ENCODE measurements around the gene TNIK.

The TNIK gene

DNA sequence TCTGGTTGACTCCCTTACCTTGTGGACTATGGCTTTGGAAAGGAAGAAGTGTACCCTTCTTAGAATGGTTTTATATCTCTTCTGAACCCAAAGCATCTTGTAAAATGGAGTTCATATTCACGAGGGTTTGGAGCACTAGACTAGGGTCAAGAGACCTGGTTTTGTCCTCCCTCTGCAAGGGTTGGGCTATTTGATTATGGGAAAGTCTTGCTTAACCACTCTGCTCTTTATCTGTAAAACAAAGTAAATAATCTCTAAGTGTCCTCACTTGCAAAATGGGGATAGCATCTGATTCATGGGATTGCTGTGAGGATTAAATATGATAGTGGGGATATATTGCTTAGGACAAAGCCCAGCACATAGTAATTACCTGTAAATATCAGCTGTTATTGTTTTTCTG is 415.8 kb downstream of the TNIK start:
- no peak for DNase-seq (ENCODE audit: low spot score)

DNA sequence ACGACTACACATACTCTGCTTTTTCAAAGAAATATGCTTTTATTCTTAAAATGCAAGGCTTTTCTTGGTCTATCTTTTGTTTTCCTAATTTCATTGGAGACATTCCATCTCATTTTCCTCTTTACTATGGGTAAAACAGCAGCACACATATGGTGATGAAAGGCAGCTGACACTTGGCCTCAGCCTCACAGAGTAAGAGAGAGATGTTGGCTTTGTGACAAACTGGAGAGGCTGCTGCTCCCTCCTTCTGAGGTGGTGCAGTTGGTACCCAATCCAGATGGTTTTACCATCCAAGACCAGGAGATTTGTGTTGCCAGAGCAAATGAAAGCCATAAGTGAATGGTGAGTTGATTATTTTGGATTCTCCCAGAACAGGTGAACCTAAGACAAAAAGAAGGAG is 420.5 kb downstream of the TNIK start:
- DNase-seq (ENCODE audit: low spot score) = no peak

DNA sequence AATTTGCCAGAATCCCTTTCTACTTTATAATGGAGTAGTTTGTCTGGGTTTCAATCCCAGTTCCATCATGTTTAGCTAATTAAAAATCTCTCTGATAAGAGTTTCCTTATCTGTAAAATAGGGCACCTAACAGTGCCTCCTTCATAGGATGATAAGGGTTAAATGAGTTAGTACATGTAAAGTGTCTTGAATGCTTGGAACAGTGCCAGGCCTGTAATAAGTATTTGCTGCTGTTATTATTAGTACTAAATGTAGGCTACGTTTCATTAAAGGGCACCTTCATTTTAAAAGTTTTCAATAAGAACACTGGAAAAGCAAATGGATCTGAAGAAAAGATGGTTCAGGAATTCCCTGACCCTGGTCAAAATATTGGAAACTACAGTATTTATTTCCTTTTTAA is 421.9 kb downstream of the TNIK start:
- DNase-seq (ENCODE audit: low spot score) = no peak

DNA sequence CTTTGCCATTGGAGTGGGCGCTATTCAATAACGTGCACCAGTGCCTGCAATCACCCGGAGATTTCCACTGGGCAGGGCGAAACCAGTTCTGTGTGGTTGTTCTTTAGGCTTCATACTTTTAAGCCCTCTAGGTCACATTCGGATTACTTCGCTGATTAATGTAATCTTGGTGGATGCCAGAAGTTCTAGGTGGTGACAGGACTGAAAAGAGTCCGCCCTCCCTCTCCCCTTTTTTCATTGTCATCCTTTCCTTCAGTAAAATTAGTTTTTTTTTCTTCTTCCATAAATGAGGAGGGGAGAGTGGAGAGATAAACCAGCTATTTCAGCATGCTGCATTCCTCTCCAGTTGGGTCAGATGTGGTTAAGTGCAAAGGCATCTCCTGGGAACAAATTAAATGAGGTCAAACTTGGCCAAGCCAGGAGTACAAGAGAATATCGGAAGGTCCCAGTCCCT is 431.4 kb downstream of the TNIK start:
- DNase-seq (ENCODE audit: low spot score) = peak; percentile 84

DNA sequence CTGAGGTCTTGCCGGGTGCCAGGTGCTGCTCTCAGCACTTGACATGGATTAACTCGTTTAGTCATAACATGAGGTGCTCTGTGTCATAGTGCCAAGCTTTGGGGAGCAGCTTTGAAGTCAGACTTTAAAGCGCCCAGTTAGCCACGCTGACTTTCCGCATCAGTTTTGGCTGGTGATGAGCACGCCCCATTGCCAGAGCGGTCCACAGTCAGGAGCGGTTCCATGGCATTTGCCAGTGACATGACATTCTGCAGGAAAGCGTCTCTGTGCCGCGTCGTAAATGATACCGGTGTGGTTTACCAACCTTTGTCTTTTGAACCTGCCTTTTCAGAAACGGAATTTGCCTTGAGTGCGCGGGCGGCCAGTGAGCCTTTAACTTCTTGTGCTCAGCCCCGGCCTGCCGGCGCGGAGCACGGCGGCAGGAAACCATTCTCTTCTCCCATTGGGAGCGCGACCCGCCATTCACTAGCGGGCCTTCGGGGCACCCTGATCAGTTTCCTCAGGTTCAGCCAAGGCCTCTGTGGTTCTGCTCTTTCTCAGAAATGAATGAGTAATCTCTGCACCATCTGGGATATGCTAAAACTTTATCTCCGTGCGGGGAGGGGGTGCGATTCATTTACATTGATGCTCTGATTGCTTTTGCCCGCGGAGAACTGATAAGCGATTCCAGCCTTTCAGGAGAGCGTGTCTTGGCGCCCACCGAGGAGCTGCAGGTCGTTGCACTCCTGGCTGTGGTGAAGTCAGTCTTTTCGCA is 432.0 kb downstream of the TNIK start:
- peak; percentile 87 for DNase-seq (ENCODE audit: low spot score)

DNA sequence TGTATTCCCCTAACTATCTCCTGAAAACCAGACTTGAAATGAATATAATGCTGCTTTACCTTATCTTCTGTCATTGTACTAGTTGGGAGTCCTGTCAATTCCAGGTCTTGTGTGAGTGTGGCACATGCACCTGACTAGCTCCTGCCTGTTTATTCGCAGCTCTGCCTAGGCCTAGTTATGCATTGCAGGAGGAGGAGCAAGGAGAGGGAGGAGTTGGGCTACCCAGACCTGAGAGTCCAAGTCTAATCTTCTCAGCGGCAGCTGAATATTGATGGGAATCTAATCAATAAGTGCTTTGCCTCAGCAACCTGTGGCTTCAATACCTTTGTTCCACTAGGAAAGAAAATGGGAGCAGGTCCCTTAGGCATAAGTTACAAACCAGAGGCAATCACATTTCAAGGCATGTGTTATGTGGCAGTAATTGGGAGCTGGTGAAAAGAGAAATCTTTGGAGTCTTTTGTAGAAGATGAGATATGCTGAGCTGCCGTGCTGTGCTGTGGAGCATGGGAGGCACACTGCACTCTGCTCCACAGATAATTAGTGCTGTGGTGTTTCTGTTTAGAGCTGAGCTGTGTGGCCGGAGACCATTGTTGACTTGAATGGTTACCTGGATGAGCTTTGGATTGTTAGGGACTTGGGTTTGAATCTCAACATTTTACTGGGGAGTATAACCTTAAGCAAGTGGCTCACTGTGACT is 433.5 kb downstream of the TNIK start, which contains the start of gene SLC2A2:
Gene SLC2A2 (minus strand): TSS at position 124 of the 697 bp plus-strand sequence. CDS start 50 bp downstream, at position 74.
- DNase-seq (ENCODE audit: low spot score) = no peak

DNA sequence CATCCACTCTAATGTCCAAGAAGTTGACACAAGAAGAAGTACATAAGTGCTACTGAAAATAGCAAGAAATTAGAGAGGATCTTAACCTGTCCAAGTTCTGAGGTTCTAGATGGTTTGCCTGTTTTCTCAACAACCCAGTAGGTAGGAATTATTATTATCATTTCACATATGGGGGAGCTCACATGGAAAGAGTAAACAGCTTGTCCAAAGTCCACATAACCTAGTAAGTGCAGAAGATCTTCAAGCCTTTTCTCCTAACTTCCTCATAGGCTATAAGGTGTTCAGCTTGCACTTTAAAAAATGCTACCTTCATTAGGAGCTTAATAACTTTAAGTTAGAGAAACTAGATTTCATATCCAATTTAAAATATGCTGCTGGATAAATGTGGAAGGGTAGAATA is 436.6 kb downstream of the TNIK start:
- DNase-seq (ENCODE audit: low spot score) = no peak

DNA sequence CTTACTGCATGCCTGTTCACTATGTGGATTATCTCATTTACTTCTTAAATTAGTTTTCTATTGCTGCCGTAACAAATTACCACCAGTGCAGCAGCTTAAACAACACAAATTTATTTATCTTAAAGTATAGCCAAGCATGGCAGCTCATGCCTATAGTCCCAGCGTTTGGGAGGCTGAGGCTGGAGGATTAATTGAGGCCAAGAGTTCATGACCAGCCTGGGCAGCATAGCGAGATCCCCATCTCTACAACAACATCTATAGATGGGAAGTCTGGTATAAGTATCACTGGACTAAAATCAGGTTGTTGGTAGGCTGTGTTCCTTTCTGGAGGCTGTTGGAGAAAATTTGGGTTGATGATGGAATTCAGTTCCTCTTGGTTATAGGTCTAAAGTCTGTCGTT is 438.8 kb downstream of the TNIK start:
- no peak for DNase-seq (ENCODE audit: low spot score)

DNA sequence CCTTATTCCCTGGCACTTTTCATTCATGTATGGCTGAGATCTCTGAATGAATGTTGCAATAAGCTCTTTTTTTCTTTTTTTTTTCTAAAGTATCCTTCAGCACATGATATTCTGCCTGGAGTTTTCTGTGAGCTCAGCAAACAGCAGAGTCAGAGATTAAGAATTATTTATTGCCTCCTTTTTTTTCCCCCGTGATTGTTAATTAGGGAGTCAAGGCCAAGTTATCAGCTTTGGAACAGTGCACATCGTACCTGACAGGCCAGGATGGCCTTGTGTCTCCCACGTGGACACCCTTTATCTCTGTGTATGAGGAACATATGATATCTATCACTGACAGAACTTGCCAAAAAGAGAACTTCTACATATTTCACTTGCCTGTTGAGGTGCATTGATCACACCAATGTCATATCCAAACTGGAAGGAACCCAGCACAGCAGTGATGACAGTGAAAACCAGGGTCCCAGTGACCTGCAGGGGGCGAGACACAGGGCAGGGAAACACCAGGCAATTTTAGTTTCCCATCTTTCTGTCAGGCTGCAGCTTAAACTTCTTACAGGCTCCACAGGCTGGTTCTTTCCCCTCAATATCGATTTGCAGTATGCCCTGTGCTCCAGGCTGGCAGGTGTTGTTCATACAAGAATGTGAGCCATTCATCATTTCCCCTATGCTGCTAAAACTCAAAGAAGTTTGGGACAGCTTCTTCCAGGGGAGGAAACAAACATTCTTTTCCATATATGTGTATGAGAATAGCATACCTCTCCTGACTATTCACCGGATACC is 441.9 kb downstream of the TNIK start:
- DNase-seq (ENCODE audit: low spot score) = no peak

DNA sequence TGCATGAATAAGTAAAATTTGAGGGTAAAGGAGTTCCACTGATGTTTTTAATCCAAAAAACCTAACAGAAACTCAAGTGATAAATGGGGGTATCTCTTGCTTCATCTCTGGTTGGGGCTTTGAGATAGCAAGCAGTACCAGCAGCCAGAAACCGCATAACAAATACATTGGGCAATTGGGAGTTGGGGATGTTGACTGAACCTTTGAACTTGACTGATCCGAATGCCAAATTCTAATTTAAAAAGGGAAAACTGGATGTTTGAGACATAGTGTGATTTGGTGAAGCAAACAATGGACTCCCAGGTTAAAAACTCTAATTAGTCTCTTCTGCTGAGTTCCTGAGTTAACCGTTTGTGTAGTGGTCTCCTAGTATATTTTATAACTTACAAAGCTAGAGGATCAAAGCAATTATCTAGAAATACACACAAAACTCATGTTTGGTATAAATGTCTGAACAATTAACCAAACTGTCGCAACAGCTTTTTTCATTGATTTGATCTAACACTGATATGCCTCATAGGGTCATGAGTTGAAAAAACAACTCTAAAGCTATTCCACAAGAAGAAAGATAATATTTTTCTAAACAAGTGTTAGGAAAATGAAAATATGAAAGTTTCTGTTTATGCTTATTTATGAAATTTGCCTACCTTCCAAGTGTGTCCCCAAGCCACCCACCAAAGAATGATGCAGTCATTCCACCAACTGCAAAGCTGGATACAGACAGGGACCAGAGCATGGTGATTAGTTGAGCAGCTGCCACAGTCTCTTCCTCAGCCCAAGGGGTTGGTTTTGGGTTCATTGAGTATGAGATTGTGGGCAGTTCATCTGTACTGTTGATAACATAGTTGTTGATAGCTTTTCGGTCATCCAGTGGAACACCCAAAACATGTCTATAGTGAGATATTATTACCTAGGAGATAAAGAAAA is 446.1 kb downstream of the TNIK start:
- DNase-seq (ENCODE audit: low spot score) = no peak

DNA sequence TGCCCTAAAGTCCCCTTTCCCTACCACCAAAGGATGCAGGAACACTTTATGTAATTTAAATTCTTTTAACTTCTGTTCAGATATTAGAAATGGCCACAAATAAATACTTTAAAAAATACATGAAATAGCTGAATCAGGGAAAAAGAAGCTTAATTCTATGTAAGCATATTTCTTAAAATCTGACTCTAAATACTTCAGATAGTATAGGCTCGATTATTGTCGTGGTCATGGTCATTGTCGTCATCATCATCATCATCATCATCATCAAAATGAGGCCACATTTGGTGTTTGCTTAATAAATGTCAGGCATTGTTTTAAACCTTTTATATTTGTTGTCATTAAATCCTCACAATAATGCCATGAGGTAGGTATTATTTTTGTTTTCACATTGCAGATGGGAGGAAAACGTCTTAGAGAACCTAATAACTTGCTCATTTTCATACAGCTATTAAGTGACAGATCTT is 448.3 kb downstream of the TNIK start:
- DNase-seq (ENCODE audit: low spot score) = no peak
